Loucy (cell line): ENCODE data around the gene GPR15LG.

ENCODE experiments used
- H2AFZ ChIP-seq: fragments of 200-600 bp; sonication (generic); 2 replicates; pipeline ENCODE4 v1.6.0; 2016; ENCODE audit warnings: antibody characterized with exemption, mild to moderate bottlenecking, low read length, moderate library complexity
- H3F3A ChIP-seq: fragments of 200-600 bp; 2 replicates; pipeline ENCODE4 v1.6.0; 2016; ENCODE audit warnings: antibody characterized with exemption, low read depth, mild to moderate bottlenecking
- H3K27me3 ChIP-seq: fragments of 200-600 bp; sonication (generic); 2 replicates; pipeline ENCODE4 v1.6.1; 2014; ENCODE audit warnings: low read length, mild to moderate bottlenecking; ENCODE audit not compliant: insufficient read depth, poor library complexity, severe bottlenecking
- H3K36me3 ChIP-seq: fragments of 200-600 bp; sonication (generic); 2 replicates; pipeline ENCODE4 v1.6.1; 2016; ENCODE audit warnings: low read length; ENCODE audit not compliant: insufficient read depth
- H3K4me1 ChIP-seq: fragments of 200-600 bp; sonication (generic); 2 replicates; pipeline ENCODE4 v1.5.1; 2014; ENCODE audit warnings: low read length, mild to moderate bottlenecking; ENCODE audit not compliant: insufficient read depth, poor library complexity, severe bottlenecking
- H3K4me2 ChIP-seq: fragments of 200-600 bp; sonication (generic); 2 replicates; pipeline ENCODE4 v1.6.0; 2014; ENCODE audit warnings: antibody characterized with exemption, low read length, low read depth, mild to moderate bottlenecking; ENCODE audit not compliant: poor library complexity, severe bottlenecking
- H3K4me3 ChIP-seq: fragments of 200-600 bp; sonication (generic); 2 replicates; pipeline ENCODE4 v1.5.1; 2014; ENCODE audit warnings: low read length, mild to moderate bottlenecking, mixed read lengths; ENCODE audit not compliant: poor library complexity, severe bottlenecking
- H3K79me2 ChIP-seq: fragments of 200-600 bp; sonication (generic); 2 replicates; pipeline ENCODE4 v1.6.1; 2014; ENCODE audit warnings: low read length; ENCODE audit not compliant: insufficient read depth
- H3K9ac ChIP-seq: fragments of 200-600 bp; sonication (generic); 2 replicates; pipeline ENCODE4 v1.6.0; 2014; ENCODE audit warnings: mild to moderate bottlenecking, low read depth, low read length, moderate library complexity; ENCODE audit not compliant: poor library complexity, severe bottlenecking
- H3K9me2 ChIP-seq: fragments of 200-600 bp; sonication (generic); replicated peaks from 2 replicates; pipeline ENCODE4 v1.6.1; 2016; ENCODE audit warnings: low read depth, low read length, mixed read lengths
- H3K9me3 ChIP-seq: fragments of 200-600 bp; sonication (generic); 2 replicates; pipeline ENCODE4 v1.6.1; 2014; ENCODE audit warnings: mild to moderate bottlenecking, antibody characterized with exemption, low read length, low read depth; ENCODE audit not compliant: insufficient read depth
- H4K20me1 ChIP-seq: fragments of 200-600 bp; sonication (generic); 2 replicates; pipeline ENCODE4 v1.6.0; 2014; ENCODE audit warnings: antibody characterized with exemption, low read length, mild to moderate bottlenecking; ENCODE audit not compliant: insufficient read depth, poor library complexity, severe bottlenecking
- CTCF ChIP-seq: fragments of 200-600 bp; sonication (generic); conservative IDR thresholded peaks from 2 replicates; pipeline ENCODE4 v1.5.1; 2014; ENCODE audit warnings: mild to moderate bottlenecking, antibody characterized with exemption, low read length
- EZH2phosphoT487 ChIP-seq: fragments of 200-600 bp; IDR thresholded peaks from 2 replicates; pipeline ENCODE4 v1.6.1; 2018; ENCODE audit warnings: antibody characterized with exemption, mild to moderate bottlenecking, moderate library complexity, borderline replicate concordance

The GPR15LG gene

DNA sequence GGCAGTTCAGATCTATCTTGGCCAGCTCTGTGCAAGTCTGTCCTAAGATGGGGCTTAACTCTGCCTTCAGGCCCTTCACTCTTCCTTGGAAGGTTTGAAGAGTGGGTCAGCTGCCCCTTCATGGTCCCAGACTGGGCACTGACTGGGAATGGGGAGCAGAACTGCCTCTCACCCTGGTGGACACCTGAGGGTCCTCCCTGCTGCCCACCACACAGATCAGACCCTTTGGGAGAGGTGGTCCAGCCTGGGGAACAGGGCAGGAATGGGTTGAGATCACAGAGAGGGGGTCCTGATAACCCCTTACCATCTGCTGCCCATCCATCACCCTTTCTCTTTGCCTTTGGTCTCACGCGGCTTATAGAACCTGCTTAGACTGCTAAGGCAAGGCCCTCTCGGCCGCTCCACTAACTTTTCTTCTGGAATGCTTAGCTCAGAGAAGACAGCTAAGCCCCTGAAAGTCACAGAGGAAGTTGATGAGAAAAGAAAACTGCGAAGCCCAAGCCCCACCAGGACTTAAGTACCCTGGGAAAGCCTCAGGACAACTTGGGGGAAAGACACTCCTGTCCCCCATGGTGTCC lies 20.3 kb downstream of the GPR15LG start:
- peak overlapping the region; percentile 9 for H3K4me2 ChIP-seq
- H4K20me1 ChIP-seq: no peaks in the 10 kb centered on the region
- H3K4me3 ChIP-seq: peak overlapping the region; percentile 30
- no peak overlapping the region for H3K9ac ChIP-seq
- H2AFZ ChIP-seq: no peak overlapping the region
- TF ChIP-seq CTCF (no peak), EZH2phosphoT487 (no peak)
- H3K9me3 ChIP-seq: no peaks in the 10 kb centered on the region
- peaks cover 6% of the 10 kb centered on the region for H3K4me1 ChIP-seq
- no peaks in the 10 kb centered on the region for H3F3A ChIP-seq
- no peaks in the 10 kb centered on the region for H3K27me3 ChIP-seq
- no peaks in the 10 kb centered on the region for H3K9me2 ChIP-seq
- no peaks in the 10 kb centered on the region for H3K36me3 ChIP-seq
- H3K79me2 ChIP-seq: no peaks in the 10 kb centered on the region

GRCh38 chr10:84194424-84195043 lies 20.9 kb downstream of the GPR15LG start, which contains the start of gene CDHR1:
CDHR1 (plus strand) TSS chr10:84194537; CDS start chr10:84194761, 224 bp downstream.
- Histone ChIP-seq H3K79me2 (no peaks in the 10 kb centered on the region), H3K9me3 (no peaks in the 10 kb centered on the region), H3K4me1 (peaks cover 6% of the 10 kb centered on the region), H2AFZ (no peak within 1 kb of the TSS; the same call in 1 of the 2 replicates), H3K4me3 (peak within 1 kb of the TSS; percentile 30), H3K9ac (no peak within 1 kb of the TSS), H3F3A (no peaks in the 10 kb centered on the region), H3K27me3 (no peaks in the 10 kb centered on the region), H3K4me2 (peak within 1 kb of the TSS; percentile 9), H4K20me1 (no peaks in the 10 kb centered on the region), H3K36me3 (no peaks in the 10 kb centered on the region), H3K9me2 (no peaks in the 10 kb centered on the region)
- TF ChIP-seq EZH2phosphoT487 (no peak), CTCF (no peak)

- Histone ChIP-seq H3K27me3 (no peaks in the 10 kb centered on the region), H3F3A (no peaks in the 10 kb centered on the region), H3K4me1 (peaks cover 6% of the 10 kb centered on the region), H3K79me2 (no peaks in the 10 kb centered on the region), H3K9me3 (no peaks in the 10 kb centered on the region), H3K4me3 (no peak overlapping the region), H3K36me3 (no peaks in the 10 kb centered on the region), H2AFZ (no peak overlapping the region), H3K4me2 (peak overlapping the region; percentile 9), H3K9ac (no peak overlapping the region), H4K20me1 (no peaks in the 10 kb centered on the region), H3K9me2 (no peaks in the 10 kb centered on the region)
- TF ChIP-seq CTCF: no peak
- TF ChIP-seq EZH2phosphoT487: no peak
These were observed 21.6 kb downstream of the GPR15LG start for GRCh38 chr10:84195044-84195830.
